IMR-90 (cell line): ENCODE data around the gene RRM1.

Source experiments
- CEBPB ChIP-seq: IDR thresholded peaks from 2 replicates; pipeline ENCODE4 v1.6.1; 2012; ENCODE audit warnings: low read depth, low read length, improper control_type of control experiment
- CHD1 ChIP-seq: IDR thresholded peaks from 2 replicates; pipeline ENCODE4 v1.6.1; 2012; ENCODE audit warnings: low read depth, low read length, improper control_type of control experiment
- CTCF ChIP-seq: conservative IDR thresholded peaks from 2 replicates; pipeline ENCODE4 v1.5.1; 2012; ENCODE audit warnings: mild to moderate bottlenecking, low read depth, low read length, improper control_type of control experiment
- FOS ChIP-seq: fragments of 150-350 bp; IDR thresholded peaks from 2 replicates; pipeline ENCODE4 v1.6.1; 2016; ENCODE audit warnings: low read depth, low read length
- MAZ ChIP-seq: IDR thresholded peaks from 2 replicates; pipeline ENCODE4 v1.6.1; 2012; ENCODE audit warnings: low read depth, mild to moderate bottlenecking, low read length, improper control_type of control experiment, moderate library complexity, borderline replicate concordance
- MXI1 ChIP-seq: IDR thresholded peaks from 2 replicates; pipeline ENCODE4 v1.6.1; 2012; ENCODE audit warnings: low read depth, mild to moderate bottlenecking, low read length, moderate library complexity, borderline replicate concordance
- POLR2A ChIP-seq: IDR thresholded peaks from 2 replicates; pipeline ENCODE4 v1.6.1; 2012; ENCODE audit warnings: mild to moderate bottlenecking, low read depth, low read length
- RCOR1 ChIP-seq: IDR thresholded peaks from 2 replicates; pipeline ENCODE4 v1.6.1; 2012; ENCODE audit warnings: mild to moderate bottlenecking, low read length, improper control_type of control experiment; ENCODE audit not compliant: insufficient replicate concordance
- RFX5 ChIP-seq: IDR thresholded peaks from 2 replicates; pipeline ENCODE4 v1.8.0; 2012; ENCODE audit warnings: low read depth, mild to moderate bottlenecking, low read length, moderate library complexity

- TF ChIP-seq CTCF (no peak), MAZ (no peak), POLR2A (no peak), CEBPB (no peak), FOS (no peak), RFX5 (no peak), MXI1 (no peak), RCOR1 (no peak), CHD1 (no peak)
Measured at GRCh38 chr11:4118107-4118506, 23.5 kb downstream of the RRM1 start.
